ENCODE data around the gene CALML5.

CALML5 gene

GRCh38 chr10:5492929-5493576, 6.3 kb downstream of the CALML5 start:
- Histone ChIP-seq H3K4me3 (no peak overlapping the region), H3K4me2 (no peak overlapping the region), H4K20me1 (no peaks in the 10 kb centered on the region), H3K9ac (no peak overlapping the region), H3K36me3 (no peaks in the 10 kb centered on the region), H3K27ac (no peak overlapping the region), H3K27me3 (no peaks in the 10 kb centered on the region), H3K9me3 (peaks cover 11% of the 10 kb centered on the region), H3K4me1 (peaks cover 16% of the 10 kb centered on the region)
- no peak for TF ChIP-seq Cebpa-rat (IDR thresholded peaks at IDR 0.05)

DNA sequence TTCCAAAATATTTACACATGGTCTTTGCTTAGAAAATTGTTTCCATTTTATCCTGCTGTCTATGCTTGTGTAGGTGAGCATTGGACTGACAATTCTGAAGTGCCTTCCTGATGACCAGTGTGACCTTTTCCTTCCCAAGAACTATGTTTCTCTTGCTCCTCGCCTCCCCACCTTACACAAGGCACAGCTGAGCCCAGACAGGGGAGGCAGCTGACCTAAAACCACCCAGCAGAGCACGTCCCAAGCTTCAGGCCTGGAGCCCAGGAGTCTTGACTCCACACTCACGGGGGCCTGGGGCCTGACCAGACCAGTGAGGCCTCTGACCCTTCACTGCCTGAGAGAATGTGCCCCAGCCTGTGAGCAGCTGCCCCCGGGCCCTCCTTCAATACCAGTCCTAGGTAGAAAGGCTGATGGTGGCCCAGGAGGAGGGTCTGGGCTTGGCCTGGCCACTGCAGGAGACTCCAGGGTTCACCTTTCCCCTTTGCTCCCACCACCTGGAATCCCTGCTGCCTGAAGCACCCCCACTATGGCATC, 7.0 kb downstream of the CALML5 start:
- no peak overlapping the region for H3K9ac ChIP-seq
- no peaks in the 10 kb centered on the region for H4K20me1 ChIP-seq
- no peaks in the 10 kb centered on the region for H3K36me3 ChIP-seq
- H3K4me1 ChIP-seq, result peaks cover 16% of the 10 kb centered on the region
- H3K4me2 ChIP-seq, result no peak overlapping the region
- H3K9me3 ChIP-seq, result peaks cover 11% of the 10 kb centered on the region
- no peak overlapping the region for H3K27ac ChIP-seq
- TF ChIP-seq Cebpa-rat (IDR thresholded peaks at IDR 0.05), result no peak
- H3K4me3 ChIP-seq, result no peak overlapping the region
- H3K27me3 ChIP-seq, result no peaks in the 10 kb centered on the region

- no peak for TF ChIP-seq Cebpa-rat (IDR thresholded peaks at IDR 0.05)
- H3K27ac ChIP-seq, result peak overlapping the region; percentile 28; the same call in 1 of the 2 replicates
- no peaks in the 10 kb centered on the region for H3K36me3 ChIP-seq
Observed at GRCh38 chr10:5491477-5491876, 7.9 kb downstream of the CALML5 start.

DNA sequence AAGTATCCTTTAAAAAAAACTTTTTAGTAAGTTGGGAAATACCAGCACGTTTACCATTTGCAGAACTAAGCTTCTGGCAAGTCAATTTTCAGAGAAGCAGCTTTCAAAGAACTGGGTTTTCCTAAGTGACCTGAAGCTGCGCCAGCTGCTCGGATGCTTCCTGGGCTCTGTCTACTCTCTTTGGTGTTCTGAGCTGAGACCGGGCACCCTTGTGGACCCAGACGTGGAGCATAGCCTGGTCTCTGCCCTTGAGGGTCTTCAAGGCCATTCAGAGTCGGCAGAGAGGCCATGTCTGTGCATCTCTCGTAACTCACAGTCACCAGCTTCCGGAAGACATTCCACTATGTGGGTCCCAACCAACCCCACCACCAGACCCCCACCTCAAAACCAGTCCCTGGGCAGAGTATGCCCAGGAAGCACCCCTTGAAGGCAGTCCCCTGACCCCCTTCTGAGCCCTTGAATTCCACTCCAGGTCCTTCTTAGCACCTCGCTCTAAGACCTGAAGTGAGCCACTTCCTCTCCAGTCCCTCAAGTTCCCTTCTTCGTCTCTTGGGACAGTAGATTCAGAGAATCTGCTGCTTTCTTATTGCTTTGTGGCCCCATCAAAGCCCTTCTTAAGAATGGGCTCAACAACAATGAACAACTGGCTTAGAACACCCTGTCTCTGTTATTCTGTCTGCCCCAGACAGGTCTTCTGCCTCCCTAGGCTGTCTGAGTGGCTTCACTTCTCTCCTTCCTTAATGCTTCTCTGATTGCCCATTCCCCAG, 8.5 kb downstream of the CALML5 start:
- H3K9ac ChIP-seq, result no peak overlapping the region
- H3K9me3 ChIP-seq, result peaks cover 11% of the 10 kb centered on the region
- no peaks in the 10 kb centered on the region for H3K27me3 ChIP-seq
- no peaks in the 10 kb centered on the region for H3K36me3 ChIP-seq
- H3K4me1 ChIP-seq, result peaks cover 16% of the 10 kb centered on the region
- H3K4me2 ChIP-seq, result peak overlapping the region; percentile 73
- H3K27ac ChIP-seq, result peak overlapping the region; percentile 28; the same call in 1 of the 2 replicates
- no peak for TF ChIP-seq Cebpa-rat (IDR thresholded peaks at IDR 0.05)
- H3K4me3 ChIP-seq, result no peak overlapping the region
- H4K20me1 ChIP-seq, result no peaks in the 10 kb centered on the region

More at GRCh38 chr10:5491477-5491876, 7.9 kb downstream of the CALML5 start:
- Histone ChIP-seq H3K4me1 (peaks cover 16% of the 10 kb centered on the region), H3K27me3 (no peaks in the 10 kb centered on the region), H3K4me3 (no peak overlapping the region), H3K9ac (no peak overlapping the region), H3K9me3 (peaks cover 11% of the 10 kb centered on the region), H3K4me2 (peak overlapping the region; percentile 73), H4K20me1 (no peaks in the 10 kb centered on the region)

DNA sequence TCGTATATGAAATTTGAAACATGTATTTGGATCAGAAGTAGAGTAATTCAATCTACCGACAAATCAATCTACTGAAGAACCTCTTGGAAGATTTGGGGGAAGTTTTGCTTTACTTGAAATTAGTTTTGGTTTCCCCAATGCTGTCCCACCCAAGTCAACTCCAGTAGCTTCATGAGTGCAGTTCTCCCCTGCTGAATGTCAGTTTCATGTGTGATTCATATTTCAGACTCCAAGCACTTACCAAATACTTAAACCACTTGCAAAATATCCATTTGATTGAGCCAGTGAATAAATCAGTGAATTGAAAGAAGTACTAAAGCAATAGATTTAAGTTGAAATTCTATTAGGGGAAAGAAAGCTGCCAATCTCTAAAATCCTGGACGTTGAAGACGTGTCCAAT, 9.3 kb downstream of the CALML5 start:
- Histone ChIP-seq H3K9ac (no peak overlapping the region), H3K4me1 (peaks cover 16% of the 10 kb centered on the region), H3K27me3 (no peaks in the 10 kb centered on the region), H3K36me3 (no peaks in the 10 kb centered on the region), H3K27ac (no peak overlapping the region), H4K20me1 (no peaks in the 10 kb centered on the region), H3K9me3 (peaks cover 11% of the 10 kb centered on the region), H3K4me3 (no peak overlapping the region), H3K4me2 (no peak overlapping the region)
- no peak for TF ChIP-seq Cebpa-rat (IDR thresholded peaks at IDR 0.05)

- TF ChIP-seq Cebpa-rat (IDR thresholded peaks at IDR 0.05), result no peak
- Histone ChIP-seq H4K20me1 (no peaks in the 10 kb centered on the region), H3K4me3 (no peak overlapping the region), H3K27ac (no peak overlapping the region), H3K9ac (no peak overlapping the region), H3K27me3 (no peaks in the 10 kb centered on the region), H3K4me2 (no peak overlapping the region), H3K9me3 (peaks cover 11% of the 10 kb centered on the region), H3K4me1 (peaks cover 16% of the 10 kb centered on the region), H3K36me3 (no peaks in the 10 kb centered on the region)
Observed at GRCh38 chr10:5488272-5489161, 10.9 kb downstream of the CALML5 start.

DNA sequence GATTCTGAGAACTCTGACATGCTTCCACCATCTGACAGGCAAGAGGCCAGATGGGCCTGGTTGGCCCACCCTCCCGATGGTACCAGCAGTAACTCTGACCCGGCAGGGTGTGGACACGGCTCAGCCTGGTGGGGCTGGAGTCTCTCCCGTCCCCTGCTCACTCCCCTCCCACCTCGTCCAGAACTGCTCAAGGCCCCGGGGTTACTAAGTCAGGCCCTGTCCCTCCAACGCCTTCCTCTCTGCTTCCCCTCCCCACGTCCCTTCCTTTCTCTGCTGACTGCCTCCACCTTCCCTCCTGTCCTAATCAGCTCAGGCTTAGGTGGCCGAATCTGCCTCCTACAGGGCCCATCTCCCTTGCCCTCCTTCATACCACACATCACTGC, 12.5 kb downstream of the CALML5 start:
- H3K9ac ChIP-seq, result no peak overlapping the region
- H3K27ac ChIP-seq, result no peak overlapping the region
- peaks cover 14% of the 10 kb centered on the region for H3K4me1 ChIP-seq
- no peaks in the 10 kb centered on the region for H3K36me3 ChIP-seq
- no peaks in the 10 kb centered on the region for H4K20me1 ChIP-seq
- no peaks in the 10 kb centered on the region for H3K27me3 ChIP-seq
- H3K4me2 ChIP-seq, result no peak overlapping the region
- no peak for TF ChIP-seq Cebpa-rat (IDR thresholded peaks at IDR 0.05)
- no peaks in the 10 kb centered on the region for H3K9me3 ChIP-seq
- H3K4me3 ChIP-seq, result no peak overlapping the region

DNA sequence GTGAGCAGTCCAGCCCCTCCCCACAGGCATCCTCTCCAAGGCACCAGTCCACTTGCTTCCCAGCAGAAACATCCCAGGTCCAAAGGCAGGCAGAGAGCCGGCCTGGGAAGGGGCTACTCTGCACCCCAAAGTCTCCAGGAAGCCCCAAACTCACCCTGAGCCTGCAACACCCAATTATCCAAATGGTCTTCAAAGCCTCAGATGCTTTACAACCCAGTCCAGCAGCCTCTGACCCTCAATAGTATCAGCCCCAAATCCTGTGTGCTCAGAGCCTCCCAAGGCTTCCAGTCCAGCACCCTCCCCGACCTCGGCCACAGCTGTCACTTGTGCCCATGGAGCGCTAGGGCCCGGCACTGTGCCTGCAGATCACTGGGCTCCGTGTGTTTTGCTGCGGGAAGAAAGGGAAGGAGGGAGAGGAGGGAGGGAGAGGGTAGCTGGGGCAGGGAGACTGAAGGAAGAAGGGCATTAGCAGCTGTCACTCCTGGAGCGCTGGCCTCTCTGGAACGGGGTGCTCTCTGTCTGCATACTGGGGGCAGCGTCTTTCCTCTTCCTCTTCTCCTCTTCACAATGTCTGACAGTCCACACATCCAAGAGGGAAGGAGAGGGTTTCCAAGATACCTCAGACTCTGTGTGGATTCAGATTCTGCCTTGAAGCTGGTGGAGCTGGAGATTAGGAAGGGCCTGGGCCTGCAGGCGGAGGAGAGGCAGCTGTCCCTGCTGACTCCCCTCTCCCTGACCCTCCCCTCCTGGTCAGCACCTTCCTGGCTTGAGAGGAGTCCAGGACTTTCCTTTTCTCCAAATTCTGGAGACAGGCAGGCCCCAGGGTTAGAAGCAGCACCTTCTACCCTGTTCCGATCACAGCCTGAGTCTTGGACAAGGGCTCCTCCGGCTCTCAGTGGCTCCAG, 13.2 kb downstream of the CALML5 start:
- no peak overlapping the region for H3K4me2 ChIP-seq

GRCh38 chr10:5485290-5485689, 14.1 kb downstream of the CALML5 start:
- no peaks in the 10 kb centered on the region for H3K27me3 ChIP-seq
- H3K4me2 ChIP-seq, result no peak overlapping the region
- no peak overlapping the region for H3K4me3 ChIP-seq

More for the DNA sequence above, 13.2 kb downstream of the CALML5 start:
- Histone ChIP-seq H3K27me3 (no peaks in the 10 kb centered on the region), H3K4me3 (no peak overlapping the region), H3K27ac (no peak overlapping the region), H3K9me3 (no peaks in the 10 kb centered on the region), H3K4me1 (peaks cover 7% of the 10 kb centered on the region), H3K9ac (no peak overlapping the region), H3K36me3 (no peaks in the 10 kb centered on the region), H4K20me1 (no peaks in the 10 kb centered on the region)
- TF ChIP-seq Cebpa-rat (IDR thresholded peaks at IDR 0.05), result no peak

More at GRCh38 chr10:5485290-5485689, 14.1 kb downstream of the CALML5 start:
- no peak overlapping the region for H3K27ac ChIP-seq
- no peak overlapping the region for H3K9ac ChIP-seq
- TF ChIP-seq Cebpa-rat (IDR thresholded peaks at IDR 0.05), result no peak
- peaks cover 4% of the 10 kb centered on the region for H3K4me1 ChIP-seq
- H3K36me3 ChIP-seq, result no peaks in the 10 kb centered on the region
- H3K9me3 ChIP-seq, result no peaks in the 10 kb centered on the region
- no peaks in the 10 kb centered on the region for H4K20me1 ChIP-seq
